Measurements from ENCODE around the gene ANAPC10.

Gene ANAPC10

DNA sequence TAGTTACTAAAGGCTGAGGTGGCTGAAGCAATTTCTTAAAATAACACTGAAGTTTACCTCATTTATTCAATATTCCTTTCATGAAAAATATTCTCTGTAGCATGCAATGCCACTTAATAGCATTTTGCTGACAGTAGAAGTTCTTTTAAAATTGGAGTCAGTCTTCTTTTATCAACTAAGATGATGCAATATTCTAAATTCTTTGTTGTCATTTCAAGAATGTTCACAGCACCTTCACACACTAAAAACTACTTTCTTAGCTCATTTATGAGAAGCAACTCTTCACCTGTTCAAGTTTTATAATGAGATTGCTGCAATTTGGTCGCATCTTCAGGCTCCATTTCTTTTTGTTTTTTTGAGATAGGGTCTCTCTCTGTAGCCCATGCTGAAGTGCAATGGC is 48.8 kb downstream of the ANAPC10 start:
- no peak overlapping the region for H3K27ac ChIP-seq (ENCODE audit: low read length)
- H3K9ac ChIP-seq (ENCODE audit: low read length) = no peak overlapping the region
- H3K27me3 ChIP-seq (replicated peaks; ENCODE audit: insufficient read depth, low read length) = no peaks in the 10 kb centered on the region
- no peaks in the 10 kb centered on the region for H3F3A ChIP-seq (ENCODE audit: insufficient read depth, low read length)
- peaks cover 18% of the 10 kb centered on the region for H3K4me1 ChIP-seq (ENCODE audit: low read length)
- no peak for DNase-seq
- no peak overlapping the region for H3K4me2 ChIP-seq (ENCODE audit: low read depth, low read length)
- H2AFZ ChIP-seq (ENCODE audit: low read length) = no peak overlapping the region
- no peaks in the 10 kb centered on the region for H4K20me1 ChIP-seq (ENCODE audit: insufficient read depth, low read length)
- no peaks in the 10 kb centered on the region for H3K9me3 ChIP-seq (replicated peaks; ENCODE audit: insufficient read depth, low read length)
- H3K4me3 ChIP-seq (ENCODE audit: low read length) = no peak overlapping the region
- no peaks in the 10 kb centered on the region for H3K36me3 ChIP-seq (replicated peaks; ENCODE audit: insufficient read depth, low read length)
- TF ChIP-seq, protein P1, sequence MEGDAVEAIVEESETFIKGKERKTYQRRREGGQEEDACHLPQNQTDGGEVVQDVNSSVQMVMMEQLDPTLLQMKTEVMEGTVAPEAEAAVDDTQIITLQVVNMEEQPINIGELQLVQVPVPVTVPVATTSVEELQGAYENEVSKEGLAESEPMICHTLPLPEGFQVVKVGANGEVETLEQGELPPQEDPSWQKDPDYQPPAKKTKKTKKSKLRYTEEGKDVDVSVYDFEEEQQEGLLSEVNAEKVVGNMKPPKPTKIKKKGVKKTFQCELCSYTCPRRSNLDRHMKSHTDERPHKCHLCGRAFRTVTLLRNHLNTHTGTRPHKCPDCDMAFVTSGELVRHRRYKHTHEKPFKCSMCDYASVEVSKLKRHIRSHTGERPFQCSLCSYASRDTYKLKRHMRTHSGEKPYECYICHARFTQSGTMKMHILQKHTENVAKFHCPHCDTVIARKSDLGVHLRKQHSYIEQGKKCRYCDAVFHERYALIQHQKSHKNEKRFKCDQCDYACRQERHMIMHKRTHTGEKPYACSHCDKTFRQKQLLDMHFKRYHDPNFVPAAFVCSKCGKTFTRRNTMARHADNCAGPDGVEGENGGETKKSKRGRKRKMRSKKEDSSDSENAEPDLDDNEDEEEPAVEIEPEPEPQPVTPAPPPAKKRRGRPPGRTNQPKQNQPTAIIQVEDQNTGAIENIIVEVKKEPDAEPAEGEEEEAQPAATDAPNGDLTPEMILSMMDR (IDR thresholded peaks at IDR 0.05; ENCODE audit: low read length) = no peak
- TF ChIP-seq EZH2phosphoT487 (IDR thresholded peaks at IDR 0.05; ENCODE audit: low read length) = no peak
- no peak for TF ChIP-seq EZH2 (optimal IDR thresholded peaks at IDR 0.05; ENCODE audit: low read depth, low read length)
- H3K9me2 ChIP-seq (replicated peaks; ENCODE audit: insufficient read depth, low read length) = no peaks in the 10 kb centered on the region
- H3K79me2 ChIP-seq (ENCODE audit: low read length) = peaks cover 4% of the 10 kb centered on the region; the same call in 1 of the 2 replicates

DNA sequence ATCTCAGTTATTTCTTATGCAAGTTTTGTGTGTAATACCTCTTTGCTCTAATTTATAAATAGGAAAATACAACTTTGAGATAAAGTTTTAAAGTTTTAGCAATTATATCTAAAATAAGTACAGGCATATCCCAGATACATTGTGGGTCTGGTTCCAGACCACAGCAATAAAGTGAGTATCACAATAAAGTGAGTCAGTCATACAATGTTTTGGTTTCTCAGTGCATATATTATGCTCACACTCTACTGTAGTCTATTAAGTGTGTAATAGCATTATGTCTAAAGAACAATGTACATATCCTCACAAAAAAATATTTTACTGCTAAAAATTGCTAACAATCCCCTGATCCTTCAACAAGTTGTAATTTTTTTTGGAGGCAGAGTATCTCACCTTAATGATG is 49.2 kb downstream of the ANAPC10 start:
- Histone ChIP-seq H3K9me2 (replicated peaks; ENCODE audit: insufficient read depth, low read length) (no peaks in the 10 kb centered on the region), H2AFZ (ENCODE audit: low read length) (no peak overlapping the region), H3K36me3 (replicated peaks; ENCODE audit: insufficient read depth, low read length) (no peaks in the 10 kb centered on the region), H3K4me3 (ENCODE audit: low read length) (no peak overlapping the region), H3K4me2 (ENCODE audit: low read depth, low read length) (no peak overlapping the region), H3K27ac (ENCODE audit: low read length) (no peak overlapping the region), H3K9ac (ENCODE audit: low read length) (no peak overlapping the region), H3K79me2 (ENCODE audit: low read length) (peaks cover 6% of the 10 kb centered on the region; the same call in 1 of the 2 replicates), H3K4me1 (ENCODE audit: low read length) (peaks cover 22% of the 10 kb centered on the region), H4K20me1 (ENCODE audit: insufficient read depth, low read length) (no peaks in the 10 kb centered on the region), H3K9me3 (replicated peaks; ENCODE audit: insufficient read depth, low read length) (no peaks in the 10 kb centered on the region), H3F3A (ENCODE audit: insufficient read depth, low read length) (no peaks in the 10 kb centered on the region), H3K27me3 (replicated peaks; ENCODE audit: insufficient read depth, low read length) (no peaks in the 10 kb centered on the region)
- DNase-seq = no peak
- TF ChIP-seq, protein P1 (IDR thresholded peaks at IDR 0.05; ENCODE audit: low read length) = no peak
- TF ChIP-seq EZH2 (optimal IDR thresholded peaks at IDR 0.05; ENCODE audit: low read depth, low read length) (no peak), EZH2phosphoT487 (IDR thresholded peaks at IDR 0.05; ENCODE audit: low read length) (no peak)

DNA sequence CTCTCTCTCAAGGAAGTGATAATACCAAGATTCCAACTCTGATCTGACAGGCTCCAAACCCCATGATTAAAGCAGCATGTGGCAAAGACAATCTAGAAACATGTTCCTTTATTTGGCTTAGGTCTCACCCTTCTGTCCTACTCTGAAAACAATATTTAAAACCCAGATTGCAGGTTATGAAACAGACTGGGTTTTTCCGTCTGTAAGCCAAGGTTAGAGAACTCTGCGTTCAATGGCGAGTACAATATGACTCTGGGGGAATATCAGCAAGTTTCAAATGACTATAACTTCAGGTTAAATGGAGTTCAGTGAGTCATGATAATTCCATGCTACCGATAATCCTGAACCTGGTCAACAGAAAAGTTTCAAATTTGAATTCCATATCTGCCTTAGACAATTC is 50.8 kb downstream of the ANAPC10 start:
- no peak overlapping the region for H2AFZ ChIP-seq (ENCODE audit: low read length)
- H3K4me3 ChIP-seq (ENCODE audit: low read length) = no peak overlapping the region

More for the DNA sequence above, 50.8 kb downstream of the ANAPC10 start:
- DNase-seq = no peak
- H3K4me2 ChIP-seq (ENCODE audit: low read depth, low read length) = no peak overlapping the region
- no peaks in the 10 kb centered on the region for H3K9me3 ChIP-seq (replicated peaks; ENCODE audit: insufficient read depth, low read length)
- H3K9ac ChIP-seq (ENCODE audit: low read length) = no peak overlapping the region
- no peaks in the 10 kb centered on the region for H3F3A ChIP-seq (ENCODE audit: insufficient read depth, low read length)
- no peaks in the 10 kb centered on the region for H3K9me2 ChIP-seq (replicated peaks; ENCODE audit: insufficient read depth, low read length)
- no peaks in the 10 kb centered on the region for H3K36me3 ChIP-seq (replicated peaks; ENCODE audit: insufficient read depth, low read length)
- H3K4me1 ChIP-seq (ENCODE audit: low read length) = peaks cover 22% of the 10 kb centered on the region
- no peaks in the 10 kb centered on the region for H4K20me1 ChIP-seq (ENCODE audit: insufficient read depth, low read length)
- H3K27me3 ChIP-seq (replicated peaks; ENCODE audit: insufficient read depth, low read length) = no peaks in the 10 kb centered on the region
- peaks cover 6% of the 10 kb centered on the region; the same call in 1 of the 2 replicates for H3K79me2 ChIP-seq (ENCODE audit: low read length)
- no peak overlapping the region for H3K27ac ChIP-seq (ENCODE audit: low read length)
- TF ChIP-seq EZH2 (optimal IDR thresholded peaks at IDR 0.05; ENCODE audit: low read depth, low read length) (no peak), EZH2phosphoT487 (IDR thresholded peaks at IDR 0.05; ENCODE audit: low read length) (no peak)
- TF ChIP-seq, protein P1 (IDR thresholded peaks at IDR 0.05; ENCODE audit: low read length) = no peak
